IPS-NIHi7 (cell line): ENCODE measurements around the gene PLA2G2A.
"Not testable (repeated sequence)": the region's sequence is repeated elsewhere in the genome, so short reads cannot be mapped to it uniquely, and the experiment has no call there.

Source experiments
- DNase-seq: peaks from one replicate; pipeline ENCODE4 v3.0.0; 2012; ENCODE audit warnings: mixed read lengths; ENCODE audit errors: extremely low spot score

The PLA2G2A gene, protein sequence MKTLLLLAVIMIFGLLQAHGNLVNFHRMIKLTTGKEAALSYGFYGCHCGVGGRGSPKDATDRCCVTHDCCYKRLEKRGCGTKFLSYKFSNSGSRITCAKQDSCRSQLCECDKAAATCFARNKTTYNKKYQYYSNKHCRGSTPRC

DNA sequence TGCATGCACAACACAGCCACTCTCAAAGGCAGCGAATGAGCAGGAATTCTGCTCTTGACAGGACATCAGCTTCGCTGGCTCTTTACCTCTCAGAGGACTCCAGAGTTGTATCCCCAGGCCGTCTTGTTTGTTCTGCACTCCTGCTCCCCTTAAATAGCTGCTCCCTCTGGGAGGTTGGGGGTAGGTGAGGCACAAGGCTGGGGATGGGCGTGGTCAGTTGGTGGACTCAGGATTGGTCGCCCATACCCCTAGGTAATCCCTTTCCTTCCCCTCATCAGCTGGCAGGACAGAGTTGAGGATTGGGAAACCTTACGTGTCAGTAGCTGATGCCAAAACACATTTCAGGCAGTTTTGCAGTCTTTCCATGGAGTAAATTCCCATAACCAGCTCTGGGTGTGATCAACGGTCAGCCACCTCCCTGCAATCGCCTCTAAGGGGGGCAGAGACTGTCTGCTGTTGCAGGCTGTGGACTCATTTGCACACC lies at the start of gene PLA2G2A:
PLA2G2A (minus strand) TSS at position 125 of the 484 bp plus-strand sequence. CDS start 845 bp downstream, outside the sequence.
- DNase-seq = no peak

DNA sequence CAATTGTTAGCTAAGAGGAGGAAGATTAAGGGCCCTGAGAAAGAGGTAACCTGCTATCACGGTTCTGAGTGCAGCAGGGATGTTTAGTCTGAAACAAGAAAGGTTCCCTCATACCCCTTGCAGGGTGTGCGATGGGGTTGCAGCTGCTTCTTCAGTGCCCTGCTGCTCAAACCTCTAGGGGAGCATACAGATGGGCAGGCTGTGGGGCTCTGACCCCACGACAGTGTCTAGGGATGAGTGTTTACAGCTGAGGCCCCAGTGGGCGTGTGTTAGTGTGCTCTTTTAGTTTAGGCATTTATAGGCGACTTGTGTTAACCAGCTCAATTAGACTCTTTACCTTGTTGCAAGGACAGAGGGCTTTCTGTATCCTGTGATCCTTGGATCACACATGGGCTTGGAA lies 49.3 kb upstream of the PLA2G2A start:
- no peak for DNase-seq

DNA sequence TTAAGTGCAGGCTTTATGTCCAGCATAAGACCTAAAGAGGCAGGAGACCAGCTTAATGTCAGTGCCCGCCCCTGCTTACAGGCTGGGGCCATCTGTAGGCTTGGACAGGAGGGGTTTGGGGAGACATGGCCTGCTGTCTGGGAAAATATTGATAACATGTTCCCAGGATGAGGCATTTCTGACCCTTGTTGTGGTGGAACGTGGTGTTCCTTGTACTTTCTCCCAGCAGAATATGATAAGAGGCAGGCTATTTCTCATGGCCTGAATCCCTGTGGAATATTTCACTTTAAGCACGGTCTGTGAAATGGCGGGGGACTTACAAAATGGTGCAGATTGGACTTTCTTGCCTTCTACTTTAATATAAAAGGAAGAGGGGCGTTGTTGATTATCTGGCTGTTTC lies 48.7 kb upstream of the PLA2G2A start:
- DNase-seq = no peak

DNA sequence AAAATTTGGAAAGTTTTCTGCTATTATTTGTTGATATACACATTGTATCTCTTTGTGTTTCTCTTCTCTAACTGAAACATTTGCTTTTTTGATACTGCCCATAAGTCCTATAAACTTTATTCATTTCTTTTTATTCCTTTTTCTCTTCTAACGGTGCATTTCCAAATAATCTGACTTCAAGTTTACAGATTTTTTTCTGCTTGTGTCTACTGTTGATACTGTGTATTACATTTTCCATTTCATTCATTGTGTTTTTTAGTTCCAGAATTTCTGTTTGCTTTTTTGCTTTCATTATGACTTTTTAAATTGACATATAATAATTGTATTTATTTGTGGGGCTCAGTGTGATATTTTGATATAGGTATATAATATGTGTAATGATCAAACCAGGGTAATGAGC lies 38.3 kb upstream of the PLA2G2A start:
- no peak for DNase-seq

DNA sequence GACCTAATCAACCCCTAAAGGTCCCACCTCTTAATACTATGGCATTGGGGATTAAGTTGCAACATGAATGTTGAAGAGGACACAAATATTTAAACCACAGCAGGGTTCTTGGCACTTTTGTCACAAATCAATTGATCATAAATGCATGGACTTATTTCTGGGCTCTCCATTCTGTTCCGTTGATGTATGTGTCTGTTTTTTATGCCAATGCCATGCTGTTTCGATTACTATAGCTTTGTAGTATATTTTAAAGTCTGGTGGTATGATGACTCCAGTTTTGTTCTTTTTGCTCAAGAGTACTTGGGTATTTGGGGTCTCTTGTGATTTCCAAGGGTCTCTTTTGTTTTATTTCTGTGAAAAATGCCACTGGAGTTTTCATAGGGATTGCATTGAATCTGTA lies 34.7 kb upstream of the PLA2G2A start:
- DNase-seq = no peak

DNA sequence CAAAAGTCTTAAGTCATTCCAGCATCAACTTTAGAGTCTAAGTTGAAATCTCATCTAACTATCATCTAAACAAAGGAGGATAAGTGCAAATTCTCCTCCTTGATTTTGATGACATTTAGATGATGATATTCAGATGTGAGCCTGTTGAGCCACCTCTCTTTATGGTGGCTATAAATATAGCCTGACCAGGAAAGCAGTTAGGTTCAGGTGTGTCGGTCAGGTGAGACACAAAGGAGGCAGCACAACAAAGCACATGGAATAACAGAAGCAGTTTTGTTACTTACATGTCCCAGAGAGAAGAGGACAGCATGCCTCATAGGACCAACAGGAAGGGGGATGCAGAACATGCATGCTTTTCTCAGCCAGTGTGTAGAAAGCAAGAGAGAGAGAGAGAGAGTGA lies 30.6 kb upstream of the PLA2G2A start:
- DNase-seq = no peak

DNA sequence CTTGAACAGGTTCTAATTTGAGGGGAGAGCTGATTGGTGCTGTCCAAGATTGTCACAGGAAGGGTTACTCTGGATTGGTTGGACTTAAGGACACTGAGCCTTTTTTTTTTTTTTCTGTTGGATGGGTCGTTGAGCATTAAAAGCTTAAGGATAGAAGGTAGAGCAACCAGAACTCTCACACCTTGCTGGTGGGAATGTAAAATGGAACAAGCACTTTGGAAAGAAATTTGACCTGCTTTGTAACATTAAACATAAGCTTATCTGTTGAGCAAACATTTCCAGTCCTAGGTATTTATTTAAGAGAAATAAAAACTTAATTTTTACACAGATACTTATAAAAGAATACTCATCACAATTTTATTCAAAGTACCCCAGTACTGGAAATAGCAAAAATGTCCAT lies 29.8 kb upstream of the PLA2G2A start:
- DNase-seq = no peak

DNA sequence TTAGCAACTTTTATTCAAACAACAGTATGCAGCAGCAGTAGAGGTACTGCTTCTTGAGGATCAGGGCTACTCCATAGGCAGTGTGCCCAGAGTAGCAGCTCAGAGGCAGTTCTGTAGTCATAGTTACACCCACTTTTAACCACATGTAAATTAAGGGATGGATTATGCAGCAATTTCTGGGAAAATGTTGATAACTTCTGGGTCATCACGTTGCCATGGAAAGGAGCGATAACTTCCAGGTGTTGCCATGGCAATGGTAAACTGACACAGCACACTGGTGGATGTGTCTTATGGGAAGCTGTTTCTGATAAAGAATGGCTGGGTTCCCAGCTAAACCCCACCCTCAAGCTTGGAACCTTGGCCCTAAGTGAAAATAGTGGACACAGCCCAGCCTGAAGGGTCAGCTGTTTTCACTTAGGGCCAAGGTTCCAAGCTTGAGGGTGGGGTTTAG lies 29.0 kb upstream of the PLA2G2A start:
- no peak for DNase-seq

DNA sequence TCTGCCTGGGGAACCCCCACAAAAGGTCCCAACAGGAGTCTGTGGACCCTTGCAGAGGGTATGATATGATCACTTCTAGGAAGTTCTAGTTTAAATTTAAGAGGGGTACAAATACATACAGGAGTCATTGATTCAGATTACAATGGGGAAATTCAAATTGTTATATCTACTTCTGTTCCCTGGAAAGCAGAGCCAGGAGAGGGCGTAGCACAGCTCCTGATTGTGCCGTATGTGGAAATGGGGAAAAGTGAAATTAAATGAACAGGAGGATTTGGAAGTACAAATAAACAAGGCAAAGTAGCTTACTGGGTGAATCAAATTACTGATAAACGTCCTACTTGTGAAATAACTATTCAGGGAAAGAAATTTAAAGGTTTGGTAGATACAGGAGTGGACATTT lies 19.4 kb upstream of the PLA2G2A start:
- not testable (repeated sequence) for DNase-seq

DNA sequence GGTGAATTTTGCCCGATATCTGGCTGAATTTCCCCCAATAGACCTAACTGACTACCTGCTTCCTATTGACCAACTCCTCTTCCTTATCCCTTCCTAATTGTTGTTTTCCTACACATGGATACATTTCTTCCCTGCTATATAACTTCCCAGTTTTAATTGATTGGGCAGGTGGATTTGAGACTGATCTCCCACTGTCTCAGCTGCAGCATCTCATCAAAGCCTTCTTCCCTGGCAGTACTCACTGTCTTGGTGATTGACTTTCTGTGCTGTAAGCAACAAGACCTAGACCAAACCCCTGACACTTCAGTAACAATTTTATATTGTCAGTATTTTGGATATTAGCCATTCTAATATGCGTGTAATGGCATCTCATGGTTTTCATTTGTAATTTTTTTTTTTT lies 11.3 kb upstream of the PLA2G2A start:
- no peak for DNase-seq

DNA sequence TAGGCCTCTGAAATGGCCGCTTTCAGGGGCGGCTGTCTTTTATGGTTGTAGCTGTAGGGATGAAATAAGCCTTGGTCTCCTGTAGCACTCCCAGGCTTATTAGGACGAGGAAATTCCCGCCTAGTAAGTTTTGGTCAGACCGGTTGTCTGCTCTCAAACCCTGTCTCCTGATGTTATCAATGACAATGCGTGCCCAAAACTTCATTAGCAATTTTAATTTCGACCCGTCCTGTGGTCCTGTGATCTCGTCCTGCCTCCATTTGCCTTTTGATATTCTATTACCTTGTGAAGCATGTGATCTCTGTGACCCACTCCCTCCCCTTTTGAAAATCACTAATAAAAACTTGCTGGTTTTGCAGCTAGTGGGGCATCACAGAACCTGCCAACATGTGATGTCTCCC lies 10.8 kb upstream of the PLA2G2A start:
- not testable (repeated sequence) for DNase-seq

DNA sequence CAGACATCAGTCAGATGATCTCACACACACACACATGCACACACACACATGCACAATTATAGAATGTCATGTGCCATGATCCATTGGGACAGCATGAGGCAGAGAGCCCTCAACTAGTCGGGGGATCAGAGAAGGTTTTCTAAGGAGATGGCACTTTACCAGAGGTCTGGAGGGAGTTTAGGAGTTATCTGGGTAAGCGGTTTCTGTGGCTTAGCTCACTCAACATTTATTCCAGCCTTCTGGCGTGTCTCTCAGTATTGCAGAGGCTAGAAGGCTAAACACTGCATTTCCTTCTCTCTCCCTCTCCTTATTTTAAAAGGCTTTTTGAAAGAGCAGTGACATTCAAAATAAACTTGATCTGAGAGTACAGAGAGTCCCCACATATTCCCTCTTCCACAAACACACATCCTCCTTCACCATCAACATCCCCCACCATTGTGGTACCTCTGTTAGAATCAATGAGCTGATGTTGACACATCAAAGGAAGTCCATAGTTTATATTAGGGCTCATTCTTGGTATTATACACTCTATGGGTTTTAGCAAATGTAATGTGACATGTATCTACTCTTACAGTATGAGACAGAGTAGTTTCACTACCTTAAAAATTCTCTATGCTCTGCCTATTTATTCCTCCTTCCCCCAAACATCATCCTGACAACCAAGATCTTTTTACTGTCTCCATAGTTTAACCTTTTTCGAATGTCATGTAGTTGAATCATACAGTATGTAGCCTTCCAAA lies 9.0 kb upstream of the PLA2G2A start:
- DNase-seq = no peak

DNA sequence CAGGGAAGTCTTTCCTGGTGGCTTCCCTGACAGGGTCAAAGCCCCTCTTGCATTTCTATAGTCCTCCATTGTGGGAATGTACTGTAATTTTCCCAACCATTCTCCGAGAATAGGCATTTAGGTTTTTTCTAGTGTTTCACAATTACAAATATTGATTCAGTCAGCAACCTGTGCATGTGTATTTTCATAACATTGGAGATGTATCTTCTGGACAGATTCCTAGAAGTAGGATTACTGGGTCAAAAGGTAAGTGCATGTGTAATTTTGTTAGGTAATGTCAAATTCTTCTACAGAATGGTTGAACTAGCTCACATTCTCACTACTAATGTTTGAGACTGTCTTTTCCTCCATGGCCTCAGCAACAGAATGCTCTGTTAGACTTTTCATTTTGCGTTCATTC lies 8.3 kb upstream of the PLA2G2A start:
- DNase-seq = no peak

DNA sequence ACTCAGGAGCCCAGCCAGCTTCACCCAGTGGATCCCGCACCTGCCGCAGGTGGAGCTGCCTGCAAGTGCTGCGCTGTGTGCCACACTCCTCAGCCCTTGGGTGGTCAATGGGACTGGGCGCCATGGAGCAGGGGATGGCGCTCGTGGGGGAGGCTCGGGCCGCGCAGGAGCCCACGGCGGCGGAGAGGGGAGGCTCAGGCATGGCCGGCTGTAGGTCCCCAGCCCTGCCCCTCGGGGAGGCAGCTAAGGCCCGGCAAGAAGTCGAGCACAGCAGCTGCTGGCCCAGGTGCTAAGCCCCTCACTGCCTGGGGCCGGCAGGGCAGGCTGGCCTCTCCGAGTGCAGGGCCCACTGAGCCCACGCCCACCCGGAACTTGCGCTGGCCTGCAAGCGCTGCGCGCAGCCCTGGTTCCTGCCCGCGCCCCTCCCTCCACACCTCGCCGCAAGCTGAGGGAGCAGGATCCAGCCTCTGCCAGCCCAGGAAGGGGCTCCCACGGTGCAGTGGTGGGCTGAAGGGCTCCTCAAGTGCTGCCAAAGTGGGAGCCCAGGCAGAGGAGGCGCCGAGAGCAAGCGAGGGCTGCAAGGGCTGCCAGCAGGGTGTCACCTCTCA lies 5.1 kb upstream of the PLA2G2A start:
- not testable (repeated sequence) for DNase-seq

DNA sequence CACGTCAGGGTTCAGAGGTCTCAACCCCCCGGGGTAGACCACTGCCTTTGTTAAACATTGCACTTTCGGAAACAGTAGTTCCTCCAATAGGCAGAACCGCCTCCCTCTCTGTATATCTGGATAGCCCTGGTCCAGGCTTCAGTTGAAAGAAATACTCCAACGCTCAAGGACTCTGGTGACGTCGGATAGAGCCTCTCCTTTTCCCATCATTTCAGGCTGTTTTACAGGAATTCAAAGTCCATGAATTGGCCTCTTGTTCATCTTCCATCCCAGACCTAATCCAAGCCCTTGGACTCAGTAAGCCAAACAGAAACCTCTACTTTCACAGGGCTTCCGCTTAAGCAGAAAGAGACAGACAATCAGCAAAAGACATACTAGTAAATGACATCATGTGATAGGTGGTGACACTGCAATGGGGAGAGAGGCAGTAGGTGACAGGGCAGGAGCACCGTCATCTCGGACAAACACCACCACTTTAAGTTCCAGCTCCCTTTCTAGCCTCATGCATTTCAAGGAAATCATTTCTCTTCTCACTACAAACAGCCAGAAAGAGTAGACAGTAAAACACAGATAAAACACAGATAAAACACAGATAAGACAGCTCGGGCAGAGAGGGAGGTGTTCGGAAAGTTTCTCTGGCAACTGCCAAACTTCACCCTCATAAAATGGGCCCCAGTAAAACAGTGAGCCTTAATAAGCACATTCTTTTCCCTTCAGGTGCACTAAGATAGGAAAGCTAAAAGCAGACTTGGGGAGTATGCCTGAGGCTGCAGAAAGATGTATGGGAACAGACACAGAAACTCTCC lies 2.3 kb upstream of the PLA2G2A start:
- no peak for DNase-seq

DNA sequence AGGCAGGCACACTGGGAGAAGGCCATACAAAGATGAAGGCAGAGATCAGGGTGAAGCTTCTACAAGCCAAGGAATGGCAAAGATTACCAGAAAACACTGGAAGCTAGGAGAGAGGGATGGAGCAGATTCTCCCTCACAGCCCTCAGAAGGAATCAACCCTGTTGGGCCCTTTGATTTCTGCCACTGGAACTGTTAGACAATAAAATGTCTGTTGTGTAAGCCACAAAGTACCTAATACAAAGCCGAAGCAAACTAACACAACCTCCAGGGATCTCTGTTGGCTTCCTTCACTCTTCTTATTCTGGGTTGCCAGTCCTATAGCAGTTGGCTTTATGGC lies 1.7 kb upstream of the PLA2G2A start:
- no peak for DNase-seq

DNA sequence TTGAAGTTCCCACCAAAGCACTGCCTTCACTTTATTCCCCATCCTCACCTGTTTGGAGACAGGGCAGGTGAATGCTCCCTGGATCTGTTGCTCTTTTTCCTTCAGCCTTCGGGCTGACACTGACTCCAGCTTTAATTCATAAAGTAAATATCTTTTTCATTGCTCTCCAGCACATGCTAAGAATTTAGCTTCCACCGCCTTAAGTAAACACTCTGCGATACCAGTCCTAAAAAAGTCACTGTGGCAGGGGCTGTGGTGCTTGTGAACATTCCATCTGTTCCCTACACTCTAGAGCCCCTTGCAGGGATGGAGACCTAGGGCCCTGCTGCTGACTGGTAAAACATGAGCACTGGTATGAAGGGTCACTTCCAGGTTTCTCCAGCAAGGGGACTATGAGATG lies 896 bp upstream of the PLA2G2A start:
- no peak for DNase-seq

DNA sequence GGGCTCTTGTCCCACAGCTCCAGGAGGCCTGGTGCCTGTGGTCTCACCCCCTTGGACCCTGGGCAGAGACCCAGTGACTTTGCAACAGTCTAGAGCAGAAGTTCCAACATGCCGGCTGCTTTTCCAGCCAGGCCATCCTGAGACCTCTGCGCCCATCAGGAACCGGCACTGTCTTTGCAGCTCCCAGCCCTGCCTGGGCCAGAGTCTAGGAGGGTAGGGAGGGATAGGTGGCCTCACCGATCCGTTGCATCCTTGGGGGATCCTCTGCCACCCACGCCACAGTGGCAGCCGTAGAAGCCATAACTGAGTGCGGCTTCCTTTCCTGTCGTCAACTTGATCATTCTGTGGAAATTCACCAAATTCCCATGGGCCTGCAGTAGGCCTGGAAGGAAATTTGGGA lies 1.3 kb downstream of the PLA2G2A start:
- no peak for DNase-seq

DNA sequence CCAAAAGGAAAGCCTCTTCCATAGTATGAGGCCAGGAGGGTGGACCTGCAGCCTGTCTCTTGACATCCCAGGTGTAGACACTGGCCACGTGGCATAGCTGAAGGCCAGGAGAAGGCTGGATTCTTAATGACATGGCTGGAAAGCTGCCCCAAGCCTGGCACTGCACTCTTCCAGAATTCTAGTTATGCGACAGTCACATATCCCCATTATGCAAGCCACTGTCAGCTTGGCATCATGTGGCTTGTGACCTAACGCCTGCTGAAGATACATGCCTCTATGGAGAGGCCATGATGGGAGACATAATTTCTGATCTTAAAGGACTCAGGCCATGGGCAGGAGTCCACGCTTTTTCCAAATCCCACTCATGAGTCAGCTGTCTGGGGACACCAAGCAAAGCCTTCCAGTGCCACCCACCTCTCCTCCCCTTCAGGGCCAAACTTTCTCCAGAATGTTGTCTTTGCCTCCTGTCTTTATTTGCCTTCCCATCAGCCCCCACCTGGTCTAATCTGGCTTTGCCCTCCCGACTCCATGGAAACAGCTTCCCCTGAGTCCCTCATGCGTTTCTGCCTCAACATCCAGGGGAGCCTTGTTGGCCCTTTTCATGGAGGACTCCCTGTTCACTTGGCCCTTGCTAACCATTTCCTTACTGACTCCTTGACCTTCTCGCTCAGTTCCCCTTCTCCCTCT lies 3.0 kb downstream of the PLA2G2A start:
- no peak for DNase-seq

DNA sequence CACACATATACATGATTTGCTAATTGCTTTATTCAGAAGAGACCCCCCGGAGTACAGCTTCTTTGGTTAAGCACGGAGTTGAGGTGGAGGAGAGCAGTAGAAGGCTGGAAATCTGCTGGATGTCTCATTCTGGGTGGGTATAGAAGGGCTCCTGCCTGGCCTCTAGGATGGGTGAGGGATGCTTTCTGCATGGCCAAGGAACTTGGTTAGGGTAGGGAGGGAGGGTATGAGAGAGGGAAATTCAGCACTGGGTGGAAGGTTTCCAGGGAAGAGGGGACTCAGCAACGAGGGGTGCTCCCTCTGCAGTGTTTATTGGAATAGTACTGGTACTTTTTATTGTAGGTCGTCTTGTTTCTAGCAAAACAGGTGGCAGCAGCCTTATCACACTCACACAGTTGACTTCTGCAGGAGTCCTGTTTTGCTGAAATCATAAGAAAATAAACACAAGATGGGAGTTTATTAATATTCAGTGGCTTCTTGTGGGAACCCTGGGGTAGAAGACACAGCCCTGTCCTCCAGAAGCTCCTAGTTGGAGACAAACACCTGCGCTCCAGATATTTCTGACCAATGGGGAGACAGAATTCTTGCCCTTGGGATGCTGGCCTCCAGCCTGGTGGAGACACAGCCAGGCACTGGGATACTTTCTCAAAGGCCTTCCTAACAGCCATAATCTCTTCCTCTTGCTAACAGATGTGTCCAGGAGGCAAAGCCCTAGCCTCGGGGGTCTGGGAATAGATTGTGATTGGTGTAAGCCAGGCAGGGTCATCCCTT lies 3.8 kb downstream of the PLA2G2A start:
- no peak for DNase-seq

DNA sequence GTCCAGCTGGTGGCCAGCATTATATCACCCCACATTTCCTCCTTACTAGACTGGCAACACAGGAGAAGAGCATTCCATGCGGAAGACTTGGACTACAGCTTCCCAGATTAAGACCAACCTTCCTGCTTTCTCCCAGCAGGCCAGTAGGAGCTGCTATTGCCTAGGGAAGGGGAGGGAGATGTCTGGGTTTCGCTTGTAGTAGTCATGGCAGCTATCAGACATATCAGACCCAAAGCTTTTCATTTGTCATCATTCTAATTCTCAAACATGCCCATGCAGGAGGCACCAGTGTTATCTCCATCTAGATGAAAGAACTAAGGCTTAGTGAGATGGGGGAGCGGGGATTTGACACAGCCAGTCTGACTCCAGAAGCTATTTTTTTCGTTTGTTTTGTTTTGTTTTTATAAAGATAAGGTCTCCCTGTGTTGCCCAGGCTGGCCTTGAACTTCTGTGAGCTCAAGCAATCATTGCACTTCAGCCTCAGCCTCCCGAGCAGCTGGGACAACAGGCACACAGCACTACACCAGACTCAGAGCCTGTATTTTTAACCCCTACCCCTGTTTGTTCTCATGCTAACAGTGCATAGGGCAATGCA lies 4.5 kb downstream of the PLA2G2A start:
- DNase-seq = peak; percentile 87
